Measurements from ENCODE around the gene LRPPRC.

- TF ChIP-seq CTCF (conservative IDR thresholded peaks at IDR 0.05), result peak; percentile 54
- no peak for TF ChIP-seq ZFX (IDR thresholded peaks at IDR 0.05)
Measured at GRCh38 chr2:43898134-43898837, 97.5 kb downstream of the LRPPRC start.
